Adrenal gland (tissue), 5 donors: ENCODE data around the gene EIF2A.

Experiments used
- POLR2A ChIP-seq, 2 donors: fragments of 450-650 bp; IDR thresholded peaks; one replicate each; pipeline ENCODE4 v1.6.1; 2017; ENCODE audit warnings: antibody characterized with exemption in 2 of 2, mild to moderate bottlenecking in 2 of 2, moderate library complexity in 1 of 2
- TF ChIP-seq, protein P1 (sequence below), 6 experiments: fragments of 450-650 bp in 4 of 6; fragments of 200-600 bp in 2 of 6; sonication (generic) in 1 of 6; IDR thresholded peaks; 1 replicate in 5 of 6; 2 replicates in 1 of 6; pipeline versions ENCODE4 v1.5.1 to v1.8.0; 2016 to 2021; ENCODE audit warnings: antibody characterized with exemption in 6 of 6, mild to moderate bottlenecking in 2 of 6, moderate library complexity in 1 of 6
- donor health status: DM: no; HTN: no; CAD: no.

DNA sequence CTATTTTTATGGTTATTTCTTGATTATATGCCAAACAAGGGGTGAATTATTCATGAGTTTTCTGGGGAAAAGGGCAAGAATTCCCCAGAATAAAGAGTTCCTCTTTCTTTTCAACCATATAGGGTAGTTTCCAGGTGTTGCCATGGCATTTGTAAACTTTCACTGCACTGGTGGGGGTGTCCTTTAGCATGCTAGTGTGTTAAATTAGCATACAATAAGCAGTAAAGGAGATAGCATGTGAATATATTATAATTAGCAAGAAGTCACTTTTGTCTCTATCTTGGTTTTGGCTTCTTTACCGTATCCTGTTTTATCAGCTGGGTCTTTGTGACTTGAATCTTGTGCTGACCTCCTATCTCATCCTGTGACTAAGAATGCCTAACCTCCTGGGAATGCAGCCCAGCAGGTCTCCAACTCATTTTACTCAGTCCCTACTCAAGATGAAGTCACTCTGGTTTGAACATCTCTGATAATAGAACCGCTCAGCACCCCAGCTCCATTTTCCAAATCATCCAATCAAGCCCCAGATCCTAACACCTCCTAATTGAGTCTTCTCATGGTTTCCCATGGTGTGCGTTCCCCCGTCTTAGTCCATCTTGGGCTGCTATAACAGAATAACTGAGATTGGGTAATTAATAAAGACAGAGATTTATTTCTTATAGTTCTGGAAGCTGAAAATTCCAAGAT lies 53.2 kb downstream of the EIF2A start:
- TF ChIP-seq, protein P1, sequence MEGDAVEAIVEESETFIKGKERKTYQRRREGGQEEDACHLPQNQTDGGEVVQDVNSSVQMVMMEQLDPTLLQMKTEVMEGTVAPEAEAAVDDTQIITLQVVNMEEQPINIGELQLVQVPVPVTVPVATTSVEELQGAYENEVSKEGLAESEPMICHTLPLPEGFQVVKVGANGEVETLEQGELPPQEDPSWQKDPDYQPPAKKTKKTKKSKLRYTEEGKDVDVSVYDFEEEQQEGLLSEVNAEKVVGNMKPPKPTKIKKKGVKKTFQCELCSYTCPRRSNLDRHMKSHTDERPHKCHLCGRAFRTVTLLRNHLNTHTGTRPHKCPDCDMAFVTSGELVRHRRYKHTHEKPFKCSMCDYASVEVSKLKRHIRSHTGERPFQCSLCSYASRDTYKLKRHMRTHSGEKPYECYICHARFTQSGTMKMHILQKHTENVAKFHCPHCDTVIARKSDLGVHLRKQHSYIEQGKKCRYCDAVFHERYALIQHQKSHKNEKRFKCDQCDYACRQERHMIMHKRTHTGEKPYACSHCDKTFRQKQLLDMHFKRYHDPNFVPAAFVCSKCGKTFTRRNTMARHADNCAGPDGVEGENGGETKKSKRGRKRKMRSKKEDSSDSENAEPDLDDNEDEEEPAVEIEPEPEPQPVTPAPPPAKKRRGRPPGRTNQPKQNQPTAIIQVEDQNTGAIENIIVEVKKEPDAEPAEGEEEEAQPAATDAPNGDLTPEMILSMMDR (IDR thresholded peaks at IDR 0.05): no peak
- TF ChIP-seq POLR2A (IDR thresholded peaks at IDR 0.05): peak in 1 of 2 donors; percentile 51
